Measurements from ENCODE around the gene KCND3. TPM values are rescaled to one million over a fixed set of nuclear protein-coding genes. Genes with fewer than 3 reads are reported as not detected.

Gene KCND3
- total and polyA plus RNA-seq, 2 experiments from 2014 or later, result 0.10 to 0.18 TPM

- Histone ChIP-seq H4K20me1 (replicated peaks; ENCODE audit: insufficient read depth) (0 out of 2 replicates have a peak, but pooled peaks cover 3% of the 10 kb centered on the region), H3K36me3 (ENCODE audit: insufficient read depth) (no peaks in the 10 kb centered on the region), H3K4me2 (no peak overlapping the region), H3K27me3 (ENCODE audit: insufficient read depth) (no peaks in the 10 kb centered on the region), H2AFZ (no peak overlapping the region), H3K9me2 (ENCODE audit: insufficient read depth) (0 out of 2 replicates have a peak, but pooled peaks cover 4% of the 10 kb centered on the region), H3K79me2 (replicated peaks; ENCODE audit: insufficient read depth) (no peaks in the 10 kb centered on the region), H3F3A (replicated peaks; ENCODE audit: low read depth) (no peaks in the 10 kb centered on the region), H3K4me3 (no peak overlapping the region), H3K4me1 (ENCODE audit: insufficient read depth) (no peaks in the 10 kb centered on the region), H3K27ac (ENCODE audit: low read depth) (no peak overlapping the region)
- H3K4me1 Mint-ChIP-seq, result no peaks in the 10 kb centered on the region; the same call in 2 of the 3 replicates
- H3K27me3 Mint-ChIP-seq (ENCODE audit: insufficient read depth, low read depth, poor library complexity), result peaks cover 7% of the 10 kb centered on the region
- no peaks in the 10 kb centered on the region for H3K9me3 Mint-ChIP-seq
- ATAC-seq (no peak), DNase-seq (ENCODE audit: low spot score) (no peak)
- H3K36me3 Mint-ChIP-seq (ENCODE audit: low read depth), result no peaks in the 10 kb centered on the region; the same call in 2 of the 3 replicates
- no peak overlapping the region for H3K27ac Mint-ChIP-seq
- no peak overlapping the region for H3K4me3 Mint-ChIP-seq
- no peak for TF ChIP-seq JUNB (IDR thresholded peaks at IDR 0.05; ENCODE audit: unreplicated experiment)
- no peak for TF ChIP-seq ZNF331 (CRISPR knock-in tag; IDR thresholded peaks at IDR 0.05; ENCODE audit: low read depth)
- TF ChIP-seq STAT1 (IDR thresholded peaks at IDR 0.05; ENCODE audit: unreplicated experiment), result no peak
- TF ChIP-seq EZH2phosphoT487 (IDR thresholded peaks at IDR 0.05; ENCODE audit: unreplicated experiment), result no peak
- TF ChIP-seq EZH2 (IDR thresholded peaks at IDR 0.05; ENCODE audit: low read depth, unreplicated experiment), result no peak
- TF ChIP-seq CREB1 (CRISPR knock-in tag; IDR thresholded peaks at IDR 0.05; ENCODE audit: low read depth), result no peak
- no peak for TF ChIP-seq ETS1 (IDR thresholded peaks at IDR 0.05)
Observed at GRCh38 chr1:111841189-111841588, 148.3 kb downstream of the KCND3 start.

DNA sequence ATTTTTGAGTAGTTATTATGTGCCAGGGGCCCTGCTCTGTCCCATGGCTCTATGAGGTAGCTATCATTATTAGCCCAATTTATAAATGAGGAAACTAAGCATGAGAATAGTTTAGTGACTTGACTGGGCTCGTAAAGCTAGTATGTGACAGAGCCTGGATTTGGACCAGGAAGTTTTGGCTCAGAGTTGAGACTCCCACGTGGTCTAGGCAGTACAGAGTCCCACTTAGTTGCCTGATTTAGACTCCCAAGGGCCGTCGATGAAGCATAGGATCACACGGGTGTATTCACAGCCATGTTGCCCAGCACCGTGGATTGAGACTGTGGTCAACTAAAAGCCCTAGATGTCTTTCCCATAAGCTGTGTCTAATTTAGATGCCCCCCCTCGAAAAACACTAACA is 152.1 kb downstream of the KCND3 start:
- no peaks in the 10 kb centered on the region for H3K9me3 Mint-ChIP-seq
- no peak overlapping the region for H3K27ac Mint-ChIP-seq
- H4K20me1 ChIP-seq (replicated peaks; ENCODE audit: insufficient read depth), result 0 out of 2 replicates have a peak, but pooled peaks cover 3% of the 10 kb centered on the region
- no peak overlapping the region for H3K27ac ChIP-seq (ENCODE audit: low read depth)
- H3F3A ChIP-seq (replicated peaks; ENCODE audit: low read depth), result no peaks in the 10 kb centered on the region
- H3K27me3 Mint-ChIP-seq (ENCODE audit: insufficient read depth, low read depth, poor library complexity), result peaks cover 3% of the 10 kb centered on the region
- H3K27me3 ChIP-seq (ENCODE audit: insufficient read depth), result no peaks in the 10 kb centered on the region
- 0 out of 2 replicates have a peak, but pooled peaks cover 6% of the 10 kb centered on the region for H3K9me2 ChIP-seq (ENCODE audit: insufficient read depth)
- H3K4me1 ChIP-seq (ENCODE audit: insufficient read depth), result no peaks in the 10 kb centered on the region
- DNase-seq (ENCODE audit: low spot score), result no peak
- ATAC-seq, result no peak
- H3K79me2 ChIP-seq (replicated peaks; ENCODE audit: insufficient read depth), result no peaks in the 10 kb centered on the region
- H3K4me3 Mint-ChIP-seq, result no peak overlapping the region
- H3K36me3 ChIP-seq (ENCODE audit: insufficient read depth), result no peaks in the 10 kb centered on the region
- H3K4me1 Mint-ChIP-seq, result no peaks in the 10 kb centered on the region
- no peaks in the 10 kb centered on the region for H3K36me3 Mint-ChIP-seq (ENCODE audit: low read depth)
- no peak overlapping the region for H2AFZ ChIP-seq
- H3K4me2 ChIP-seq, result no peak overlapping the region
- no peak overlapping the region for H3K4me3 ChIP-seq
- TF ChIP-seq ZNF462 (CRISPR knock-in tag; IDR thresholded peaks at IDR 0.05) (no peak), NANOG (IDR thresholded peaks at IDR 0.05; ENCODE audit: borderline replicate concordance) (no peak), JUNB (IDR thresholded peaks at IDR 0.05; ENCODE audit: unreplicated experiment) (no peak), ETS1 (IDR thresholded peaks at IDR 0.05) (no peak), EZH2phosphoT487 (IDR thresholded peaks at IDR 0.05; ENCODE audit: unreplicated experiment) (no peak)
- TF ChIP-seq, protein P1, sequence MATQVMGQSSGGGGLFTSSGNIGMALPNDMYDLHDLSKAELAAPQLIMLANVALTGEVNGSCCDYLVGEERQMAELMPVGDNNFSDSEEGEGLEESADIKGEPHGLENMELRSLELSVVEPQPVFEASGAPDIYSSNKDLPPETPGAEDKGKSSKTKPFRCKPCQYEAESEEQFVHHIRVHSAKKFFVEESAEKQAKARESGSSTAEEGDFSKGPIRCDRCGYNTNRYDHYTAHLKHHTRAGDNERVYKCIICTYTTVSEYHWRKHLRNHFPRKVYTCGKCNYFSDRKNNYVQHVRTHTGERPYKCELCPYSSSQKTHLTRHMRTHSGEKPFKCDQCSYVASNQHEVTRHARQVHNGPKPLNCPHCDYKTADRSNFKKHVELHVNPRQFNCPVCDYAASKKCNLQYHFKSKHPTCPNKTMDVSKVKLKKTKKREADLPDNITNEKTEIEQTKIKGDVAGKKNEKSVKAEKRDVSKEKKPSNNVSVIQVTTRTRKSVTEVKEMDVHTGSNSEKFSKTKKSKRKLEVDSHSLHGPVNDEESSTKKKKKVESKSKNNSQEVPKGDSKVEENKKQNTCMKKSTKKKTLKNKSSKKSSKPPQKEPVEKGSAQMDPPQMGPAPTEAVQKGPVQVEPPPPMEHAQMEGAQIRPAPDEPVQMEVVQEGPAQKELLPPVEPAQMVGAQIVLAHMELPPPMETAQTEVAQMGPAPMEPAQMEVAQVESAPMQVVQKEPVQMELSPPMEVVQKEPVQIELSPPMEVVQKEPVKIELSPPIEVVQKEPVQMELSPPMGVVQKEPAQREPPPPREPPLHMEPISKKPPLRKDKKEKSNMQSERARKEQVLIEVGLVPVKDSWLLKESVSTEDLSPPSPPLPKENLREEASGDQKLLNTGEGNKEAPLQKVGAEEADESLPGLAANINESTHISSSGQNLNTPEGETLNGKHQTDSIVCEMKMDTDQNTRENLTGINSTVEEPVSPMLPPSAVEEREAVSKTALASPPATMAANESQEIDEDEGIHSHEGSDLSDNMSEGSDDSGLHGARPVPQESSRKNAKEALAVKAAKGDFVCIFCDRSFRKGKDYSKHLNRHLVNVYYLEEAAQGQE (IDR thresholded peaks at IDR 0.05; ENCODE audit: unreplicated experiment), result no peak
